Astrocyte (in vitro differentiated cells and primary cell): ENCODE data around the gene MAP7. TPM values are rescaled to one million over a fixed set of nuclear protein-coding genes. Genes with fewer than 3 reads are reported as not detected.
"Not testable (repeated sequence)": the region's sequence is repeated elsewhere in the genome, so short reads cannot be mapped to it uniquely, and the experiment has no call there.

ENCODE experiments used
- DNase-seq: peaks from one replicate; pipeline ENCODE4 v3.0.0-alpha.2; 2010; ENCODE audit warnings: low read depth
- FAIRE-seq: peaks from 2 replicates; lab custom pipeline; 2011; peaks lifted over from hg19 to GRCh38; lab: Jason Lieb, UNC
- H2AFZ ChIP-seq: 2 replicates; pipeline ENCODE4 v1.6.0; 2012; ENCODE audit warnings: low read depth, low read length, inconsistent platforms
- H3K27ac ChIP-seq: 2 replicates; pipeline ENCODE4 v1.5.1; 2011; ENCODE audit warnings: low read depth, low read length, inconsistent platforms
- H3K27me3 ChIP-seq: 2 replicates; pipeline ENCODE4 v1.6.0; 2011; ENCODE audit warnings: low read length, inconsistent platforms; ENCODE audit not compliant: insufficient read depth
- H3K36me3 ChIP-seq: 2 replicates; pipeline ENCODE4 v1.5.1; 2011; ENCODE audit warnings: low read length, inconsistent platforms; ENCODE audit not compliant: insufficient read depth
- H3K4me1 ChIP-seq: 2 replicates; pipeline ENCODE4 v1.5.1; 2011; ENCODE audit warnings: low read length, inconsistent platforms; ENCODE audit not compliant: insufficient read depth
- H3K4me2 ChIP-seq: 2 replicates; pipeline ENCODE4 v1.6.0; 2012; ENCODE audit warnings: low read length, inconsistent platforms
- H3K4me3 ChIP-seq: 2 replicates; pipeline ENCODE4 v1.5.1; 2011; ENCODE audit warnings: low read depth, mild to moderate bottlenecking, low read length, inconsistent platforms; ENCODE audit not compliant: insufficient read depth
- H3K79me2 ChIP-seq: 2 replicates; pipeline ENCODE4 v1.6.0; 2012; ENCODE audit warnings: mild to moderate bottlenecking, low read length, inconsistent platforms; ENCODE audit not compliant: insufficient read depth
- H3K9ac ChIP-seq: 2 replicates; pipeline ENCODE4 v1.6.0; 2012; ENCODE audit warnings: mild to moderate bottlenecking, low read length, inconsistent platforms
- H3K9me3 ChIP-seq: 2 replicates; pipeline ENCODE4 v1.5.1; 2012; ENCODE audit warnings: low read depth, mild to moderate bottlenecking, low read length, inconsistent platforms; ENCODE audit not compliant: insufficient read depth
- H4K20me1 ChIP-seq: 2 replicates; pipeline ENCODE4 v1.6.0; 2012; ENCODE audit warnings: low read length, inconsistent platforms; ENCODE audit not compliant: insufficient read depth
- H3K27ac Mint-ChIP-seq: one replicate; pipeline ENCODE4 v1.8.0; 2021; ENCODE audit warnings: mild to moderate bottlenecking, mixed read lengths; ENCODE audit not compliant: unreplicated experiment
- H3K27me3 Mint-ChIP-seq: one replicate; pipeline ENCODE4 v1.8.0; 2021; ENCODE audit warnings: low read depth, mixed read lengths; ENCODE audit not compliant: unreplicated experiment
- H3K36me3 Mint-ChIP-seq: one replicate; pipeline ENCODE4 v1.8.0; 2021; ENCODE audit warnings: low read depth, mixed read lengths; ENCODE audit not compliant: unreplicated experiment
- H3K4me1 Mint-ChIP-seq: one replicate; pipeline ENCODE4 v1.8.0; 2021; ENCODE audit warnings: low read depth, mixed read lengths; ENCODE audit not compliant: unreplicated experiment
- H3K4me3 Mint-ChIP-seq: one replicate; pipeline ENCODE4 v1.8.0; 2021; ENCODE audit warnings: mild to moderate bottlenecking, moderate library complexity, mixed read lengths; ENCODE audit not compliant: unreplicated experiment
- H3K9me3 Mint-ChIP-seq: one replicate; pipeline ENCODE4 v1.8.0; 2021; ENCODE audit warnings: mild to moderate bottlenecking, mixed read lengths; ENCODE audit not compliant: unreplicated experiment
- CTCF ChIP-seq: IDR thresholded peaks from 2 replicates; pipeline ENCODE4 v1.5.1; 2011; ENCODE audit warnings: low read depth, mild to moderate bottlenecking, inconsistent platforms, low read length, moderate library complexity; ENCODE audit not compliant: insufficient read depth
- EZH2 ChIP-seq: IDR thresholded peaks from 2 replicates; pipeline ENCODE4 v1.6.1; 2012; ENCODE audit warnings: mild to moderate bottlenecking, low read length, inconsistent platforms; ENCODE audit not compliant: insufficient read depth
- total RNA-seq: library from RNA; stranded (reverse); gene quantifications from 2 replicates; pipeline ENCODE4 v1.2.1, GENCODE V29; 2021

The MAP7 gene
- total RNA-seq, 1 donor from 2014 or later, result 3.3 TPM

- no peak for FAIRE-seq
- Histone ChIP-seq H3K27me3 (no peaks in the 10 kb centered on the region), H3K4me2 (no peak overlapping the region), H3K4me1 (no peaks in the 10 kb centered on the region), H3K27ac (no peak overlapping the region), H3K36me3 (no peaks in the 10 kb centered on the region), H3K79me2 (no peaks in the 10 kb centered on the region), H3K9ac (no peak overlapping the region), H4K20me1 (no peaks in the 10 kb centered on the region), H2AFZ (no peak overlapping the region), H3K4me3 (no peak overlapping the region), H3K9me3 (no peaks in the 10 kb centered on the region)
- Mint-ChIP-seq H3K4me3 (no peak overlapping the region), H3K4me1 (peaks cover 4% of the 10 kb centered on the region), H3K36me3 (no peaks in the 10 kb centered on the region), H3K27me3 (no peaks in the 10 kb centered on the region), H3K9me3 (no peaks in the 10 kb centered on the region), H3K27ac (no peak overlapping the region)
- no peak for DNase-seq
- TF ChIP-seq CTCF (no peak), EZH2 (no peak)
Measured at GRCh38 chr6:136501096-136501495, 49.1 kb downstream of the MAP7 start.

GRCh38 chr6:136500414-136500813 lies 49.8 kb downstream of the MAP7 start:
- Mint-ChIP-seq H3K27me3 (no peaks in the 10 kb centered on the region), H3K4me3 (no peak overlapping the region), H3K9me3 (no peaks in the 10 kb centered on the region), H3K27ac (no peak overlapping the region), H3K4me1 (peaks cover 4% of the 10 kb centered on the region), H3K36me3 (no peaks in the 10 kb centered on the region)
- Histone ChIP-seq H3K9ac (no peak overlapping the region), H3K4me2 (no peak overlapping the region), H4K20me1 (no peaks in the 10 kb centered on the region), H3K27ac (no peak overlapping the region), H3K27me3 (no peaks in the 10 kb centered on the region), H3K4me3 (no peak overlapping the region), H3K36me3 (no peaks in the 10 kb centered on the region), H3K79me2 (no peaks in the 10 kb centered on the region), H3K4me1 (no peaks in the 10 kb centered on the region), H2AFZ (no peak overlapping the region), H3K9me3 (no peaks in the 10 kb centered on the region)
- DNase-seq (no peak), FAIRE-seq (no peak)
- TF ChIP-seq CTCF (no peak), EZH2 (no peak)

- Histone ChIP-seq H3K27me3 (no peaks in the 10 kb centered on the region), H3K79me2 (no peaks in the 10 kb centered on the region), H3K4me3 (no peak overlapping the region), H2AFZ (no peak overlapping the region), H3K27ac (no peak overlapping the region), H4K20me1 (no peaks in the 10 kb centered on the region), H3K4me1 (no peaks in the 10 kb centered on the region), H3K36me3 (no peaks in the 10 kb centered on the region), H3K4me2 (no peak overlapping the region), H3K9ac (no peak overlapping the region), H3K9me3 (no peaks in the 10 kb centered on the region)
- H3K4me3 Mint-ChIP-seq, result no peak overlapping the region
- H3K9me3 Mint-ChIP-seq, result no peaks in the 10 kb centered on the region
- no peaks in the 10 kb centered on the region for H3K36me3 Mint-ChIP-seq
- DNase-seq (no peak), FAIRE-seq (no peak)
- peaks cover 4% of the 10 kb centered on the region for H3K4me1 Mint-ChIP-seq
- TF ChIP-seq CTCF, result no peak
- no peak for TF ChIP-seq EZH2
- no peaks in the 10 kb centered on the region for H3K27me3 Mint-ChIP-seq
- peak overlapping the region; percentile 26 for H3K27ac Mint-ChIP-seq
Measured at GRCh38 chr6:136499370-136499769, 50.9 kb downstream of the MAP7 start.

GRCh38 chr6:136496449-136496848 lies 53.8 kb downstream of the MAP7 start:
- not testable (repeated sequence) for H3K4me2 ChIP-seq, H3K9ac ChIP-seq, H3K9me3 ChIP-seq, FAIRE-seq, H4K20me1 ChIP-seq, H3K36me3 Mint-ChIP-seq, H3K79me2 ChIP-seq, H3K9me3 Mint-ChIP-seq, H3K4me1 ChIP-seq, H3K4me1 Mint-ChIP-seq, H3K27me3 Mint-ChIP-seq, H3K27ac ChIP-seq, H2AFZ ChIP-seq, DNase-seq, H3K27me3 ChIP-seq, H3K4me3 ChIP-seq, H3K4me3 Mint-ChIP-seq, H3K36me3 ChIP-seq, H3K27ac Mint-ChIP-seq
